Mesendoderm (in vitro differentiated cells): ENCODE measurements around the gene MSL3B.

ENCODE experiments used
- DNase-seq: peaks from one replicate; pipeline ENCODE4 v3.0.0; 2013
- H2AK5ac ChIP-seq: 2 replicates; pipeline ENCODE4 v1.6.1; 2013; ENCODE audit warnings: low read length, inconsistent platforms
- H2BK120ac ChIP-seq: 2 replicates; pipeline ENCODE4 v1.6.1; 2013; ENCODE audit warnings: low read depth, mild to moderate bottlenecking, low read length, moderate library complexity, mixed read lengths
- H2BK15ac ChIP-seq: replicated peaks from 2 replicates; pipeline ENCODE4 v1.6.1; 2013; ENCODE audit warnings: low read depth, mild to moderate bottlenecking, moderate library complexity
- H2BK5ac ChIP-seq: 2 replicates; pipeline ENCODE4 v1.6.1; 2013; ENCODE audit warnings: low read length, inconsistent platforms
- H3K18ac ChIP-seq: 2 replicates; pipeline ENCODE4 v1.6.1; 2013; ENCODE audit warnings: mild to moderate bottlenecking, low read length, mixed read lengths
- H3K23ac ChIP-seq: one replicate; pipeline ENCODE4 v1.6.1; 2013; ENCODE audit warnings: low read length
- H3K27ac ChIP-seq: 2 replicates; pipeline ENCODE4 v1.5.1; 2013; ENCODE audit warnings: low read depth, mild to moderate bottlenecking, inconsistent platforms, low read length, moderate library complexity
- H3K27me3 ChIP-seq: 2 replicates; pipeline ENCODE4 v1.6.1; 2013; ENCODE audit warnings: low read length, control low read depth, mild to moderate bottlenecking, inconsistent platforms; ENCODE audit not compliant: insufficient read depth, poor library complexity
- H3K36me3 ChIP-seq: 2 replicates; pipeline ENCODE4 v1.6.1; 2013; ENCODE audit warnings: low read length, inconsistent platforms; ENCODE audit not compliant: control insufficient read depth, insufficient read depth
- H3K4ac ChIP-seq: one replicate; pipeline ENCODE4 v1.6.1; 2013; ENCODE audit warnings: low read depth, mild to moderate bottlenecking, low read length, moderate library complexity
- H3K4me1 ChIP-seq: 2 replicates; pipeline ENCODE4 v1.6.1; 2013; ENCODE audit warnings: low read depth, low read length, inconsistent platforms; ENCODE audit not compliant: control insufficient read depth
- H3K4me2 ChIP-seq: 2 replicates; pipeline ENCODE4 v1.6.1; 2013; ENCODE audit warnings: low read length
- H3K4me3 ChIP-seq: 2 replicates; pipeline ENCODE4 v1.5.1; 2013; ENCODE audit warnings: mild to moderate bottlenecking, low read length
- H3K56ac ChIP-seq: one replicate; pipeline ENCODE4 v1.6.1; 2013; ENCODE audit warnings: low read length
- H3K79me1 ChIP-seq: 2 replicates; pipeline ENCODE4 v1.6.1; 2013; ENCODE audit warnings: low read length, inconsistent platforms
- H3K79me2 ChIP-seq: 2 replicates; pipeline ENCODE4 v1.6.1; 2013; ENCODE audit warnings: mild to moderate bottlenecking, low read length; ENCODE audit not compliant: control insufficient read depth, insufficient read depth
- H3K9ac ChIP-seq: 2 replicates; pipeline ENCODE4 v1.6.1; 2013; ENCODE audit warnings: low read length, inconsistent platforms
- H4K5ac ChIP-seq: one replicate; pipeline ENCODE4 v1.6.1; 2013; ENCODE audit warnings: low read length
- H4K8ac ChIP-seq: one replicate; pipeline ENCODE4 v1.6.1; 2013; ENCODE audit warnings: low read depth, mild to moderate bottlenecking, control low read depth, low read length, moderate library complexity
- WGBS: extraction: QIAGEN DNeasy Blood & Tissue Kit; methylation state at CpG from one replicate; pipeline ENCODE4 v1.1.7; 2013; ENCODE audit warnings: low lambda C conversion rate, missing lambda C conversion rate; ENCODE audit not compliant: insufficient coverage; ENCODE audit errors: extremely low coverage; 5-methylcytosine and 5-hydroxymethylcytosine counted together

Gene MSL3B

DNA sequence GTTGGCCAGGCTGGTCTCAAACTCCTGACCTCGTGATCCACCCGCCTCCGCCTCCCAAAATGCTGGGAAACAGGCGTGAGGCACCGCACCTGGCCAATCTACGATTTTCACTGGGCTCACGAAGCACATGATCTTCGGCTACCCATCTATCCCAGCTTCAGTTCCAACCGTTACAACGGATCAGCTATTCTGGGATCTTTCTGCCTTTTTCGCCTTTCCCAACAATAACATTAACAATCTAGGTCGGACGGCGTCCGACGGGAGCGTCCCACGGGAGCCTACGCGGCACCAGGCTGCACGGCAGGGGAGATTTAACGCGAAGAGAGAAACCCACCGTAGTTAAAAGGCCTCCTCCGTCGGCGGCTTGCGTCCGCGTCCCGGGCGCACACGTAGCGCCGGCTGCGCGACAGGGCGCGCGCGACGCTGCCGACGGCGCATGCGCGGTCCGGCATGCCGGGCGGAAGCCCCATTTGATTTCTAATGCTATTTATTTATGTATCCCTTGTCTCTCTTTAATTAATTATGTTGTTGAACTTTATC is at the start of gene MSL3B:
Gene MSL3B, minus strand, starts transcription at position 394 of the 540 bp plus-strand sequence.
- peak within 1 kb of the TSS; percentile 91 for H3K4me2 ChIP-seq
- H3K56ac ChIP-seq = peak within 1 kb of the TSS; percentile 89
- DNase-seq = peak; percentile 67
- H4K5ac ChIP-seq = peak within 1 kb of the TSS; percentile 81
- no peaks in the 10 kb centered on the region for H3K36me3 ChIP-seq
- H3K79me1 ChIP-seq = no peaks in the 10 kb centered on the region
- no CpG with 5 or more reads among the region's 50 CpGs for WGBS
- H2BK120ac ChIP-seq = no peak within 1 kb of the TSS
- no peak within 1 kb of the TSS for H2BK5ac ChIP-seq
- no peak within 1 kb of the TSS for H2BK15ac ChIP-seq
- H3K27me3 ChIP-seq = no peaks in the 10 kb centered on the region
- no peak within 1 kb of the TSS for H3K18ac ChIP-seq
- H3K4me3 ChIP-seq = peak within 1 kb of the TSS; percentile 73
- no peaks in the 10 kb centered on the region for H3K79me2 ChIP-seq
- no peak within 1 kb of the TSS for H3K4ac ChIP-seq
- H3K27ac ChIP-seq = no peak within 1 kb of the TSS
- H4K8ac ChIP-seq = no peak within 1 kb of the TSS
- H2AK5ac ChIP-seq = no peak within 1 kb of the TSS
- H3K23ac ChIP-seq = no peak within 1 kb of the TSS
- H3K9ac ChIP-seq = peak within 1 kb of the TSS; percentile 95
- no peaks in the 10 kb centered on the region for H3K4me1 ChIP-seq

- Histone ChIP-seq H3K27me3 (no peaks in the 10 kb centered on the region), H3K18ac (no peak within 1 kb of the TSS), H3K56ac (no peak within 1 kb of the TSS), H3K27ac (no peak within 1 kb of the TSS), H2BK5ac (no peak within 1 kb of the TSS), H3K79me2 (no peaks in the 10 kb centered on the region), H3K36me3 (no peaks in the 10 kb centered on the region), H3K79me1 (no peaks in the 10 kb centered on the region), H3K4me3 (no peak within 1 kb of the TSS), H4K8ac (no peak within 1 kb of the TSS), H3K23ac (no peak within 1 kb of the TSS), H4K5ac (no peak within 1 kb of the TSS), H3K4ac (no peak within 1 kb of the TSS), H3K4me2 (no peak within 1 kb of the TSS), H2AK5ac (no peak within 1 kb of the TSS), H3K4me1 (no peaks in the 10 kb centered on the region), H2BK120ac (no peak within 1 kb of the TSS), H2BK15ac (no peak within 1 kb of the TSS), H3K9ac (no peak within 1 kb of the TSS)
- WGBS = no CpG with 5 or more reads among the region's 5 CpGs
- no peak for DNase-seq
Measured at GRCh38 chr2:233917116-233917515, 48.9 kb upstream of the MSL3B start, which contains the start of gene TRPM8. TRPM8 (plus strand) TSS chr2:233917373; CDS start chr2:233926538, 9,165 bp downstream.

DNA sequence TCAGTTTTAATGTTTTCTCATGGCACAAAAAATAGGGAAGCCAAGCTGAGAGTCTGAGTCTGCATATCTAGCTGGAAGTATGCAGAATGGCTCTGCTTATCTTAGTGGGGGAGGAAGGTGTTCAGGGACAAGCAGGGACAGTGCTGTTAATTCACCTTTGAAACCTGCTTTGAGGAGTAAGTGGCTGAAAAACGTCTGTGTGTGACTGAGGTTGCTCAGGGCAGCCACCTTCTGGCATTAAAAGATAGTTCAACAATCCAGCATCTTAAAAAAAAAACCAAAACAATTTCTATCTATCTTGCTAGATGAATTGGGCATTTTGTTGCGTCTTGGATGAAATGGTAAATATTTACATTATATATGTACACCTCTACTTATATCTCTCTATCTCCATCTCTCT is 46.9 kb upstream of the MSL3B start:
- Histone ChIP-seq H3K23ac (no peak overlapping the region), H3K4me3 (no peak overlapping the region), H2AK5ac (no peak overlapping the region), H4K8ac (no peak overlapping the region), H3K79me1 (no peaks in the 10 kb centered on the region), H3K56ac (no peak overlapping the region), H3K4me1 (no peaks in the 10 kb centered on the region), H2BK15ac (no peak overlapping the region), H3K27ac (no peak overlapping the region), H3K18ac (no peak overlapping the region), H3K27me3 (no peaks in the 10 kb centered on the region), H3K4me2 (no peak overlapping the region), H2BK120ac (no peak overlapping the region), H4K5ac (no peak overlapping the region), H3K9ac (no peak overlapping the region), H2BK5ac (no peak overlapping the region), H3K36me3 (no peaks in the 10 kb centered on the region), H3K79me2 (no peaks in the 10 kb centered on the region), H3K4ac (no peak overlapping the region)
- no CpG with 5 or more reads among the region's 2 CpGs for WGBS
- peak; percentile 13 for DNase-seq

DNA sequence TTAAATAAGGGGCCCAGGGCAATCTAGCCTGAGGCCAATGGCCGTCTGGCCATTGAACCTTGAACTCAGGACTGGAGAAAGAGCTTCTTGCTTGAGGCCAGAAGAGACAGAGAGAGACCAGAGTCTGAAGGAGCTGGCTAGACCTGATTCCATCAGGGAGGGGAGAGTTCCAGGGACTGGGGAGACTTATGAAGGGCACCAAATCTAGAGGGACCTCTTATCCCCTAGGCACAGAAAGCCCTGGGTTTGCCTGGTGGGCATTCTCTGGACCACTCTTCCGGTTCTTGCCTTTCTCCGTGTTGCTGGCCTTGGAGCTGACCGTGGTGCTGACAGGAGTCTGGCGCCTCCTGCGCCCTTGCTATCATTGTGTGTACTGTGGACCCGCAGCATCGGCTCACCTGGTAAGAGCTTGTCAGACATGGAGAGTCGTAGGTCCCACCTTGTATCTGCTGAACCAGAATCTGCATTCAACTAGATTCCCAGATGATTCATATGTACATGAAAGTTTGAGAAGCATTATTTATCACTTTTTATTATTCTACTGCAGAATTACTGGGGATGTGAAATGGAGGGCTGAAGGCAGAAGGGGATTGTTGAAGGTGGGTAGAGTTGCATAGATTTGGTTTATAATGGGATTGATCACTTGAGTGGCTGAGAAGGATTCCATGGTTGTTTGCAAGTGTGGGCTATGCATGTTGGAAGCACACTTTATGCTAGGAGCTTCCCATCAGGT is 44.7 kb upstream of the MSL3B start:
- Histone ChIP-seq H3K56ac (no peak overlapping the region), H3K4me2 (no peak overlapping the region), H3K23ac (no peak overlapping the region)

GRCh38 chr2:233907627-233908026 is 39.4 kb upstream of the MSL3B start:
- no peaks in the 10 kb centered on the region for H3K4me1 ChIP-seq
- no peak for DNase-seq

More for the DNA sequence above, 44.7 kb upstream of the MSL3B start:
- H3K9ac ChIP-seq = no peak overlapping the region
- no peaks in the 10 kb centered on the region for H3K79me2 ChIP-seq
- no peak overlapping the region for H2AK5ac ChIP-seq
- no peak overlapping the region for H3K4ac ChIP-seq
- H4K5ac ChIP-seq = no peak overlapping the region
- no peak overlapping the region for H3K4me3 ChIP-seq
- H2BK5ac ChIP-seq = no peak overlapping the region
- H3K4me1 ChIP-seq = no peaks in the 10 kb centered on the region
- H3K27ac ChIP-seq = no peak overlapping the region
- no peak overlapping the region for H2BK120ac ChIP-seq
- H3K79me1 ChIP-seq = no peaks in the 10 kb centered on the region
- no peak overlapping the region for H2BK15ac ChIP-seq
- DNase-seq = peak; percentile 75
- no peak overlapping the region for H3K18ac ChIP-seq
- H4K8ac ChIP-seq = no peak overlapping the region
- WGBS = no CpG with 5 or more reads among the region's 9 CpGs
- no peaks in the 10 kb centered on the region for H3K36me3 ChIP-seq
- no peaks in the 10 kb centered on the region for H3K27me3 ChIP-seq

More at GRCh38 chr2:233907627-233908026, 39.4 kb upstream of the MSL3B start:
- Histone ChIP-seq H3K4ac (no peak overlapping the region), H3K4me2 (no peak overlapping the region), H4K5ac (no peak overlapping the region), H3K9ac (no peak overlapping the region), H2AK5ac (no peak overlapping the region), H3K4me3 (no peak overlapping the region), H4K8ac (no peak overlapping the region), H3K79me2 (no peaks in the 10 kb centered on the region), H3K23ac (no peak overlapping the region), H2BK5ac (no peak overlapping the region), H3K27me3 (no peaks in the 10 kb centered on the region), H3K27ac (no peak overlapping the region), H3K36me3 (no peaks in the 10 kb centered on the region), H2BK120ac (no peak overlapping the region), H3K56ac (no peak overlapping the region), H3K18ac (no peak overlapping the region), H2BK15ac (no peak overlapping the region), H3K79me1 (no peaks in the 10 kb centered on the region)
- no CpG with 5 or more reads among the region's 3 CpGs for WGBS
